HG03571 (cell line): ENCODE measurements around the gene C2orf76.
"Not testable (repeated sequence)": the region's sequence is repeated elsewhere in the genome, so short reads cannot be mapped to it uniquely, and the experiment has no call there.

ENCODE experiments used
- ATAC-seq: cut with Tn5 transposase; IDR thresholded peaks from one replicate; pipeline ENCODE4 v1.9.1; 2021; ENCODE audit not compliant: unreplicated experiment

The C2orf76 gene

GRCh38 chr2:119366649-119367471 is at the start of gene C2orf76, which contains the start of gene DBI:
Gene C2orf76 (minus strand): TSS chr2:119366834. CDS start chr2:119339959, 26,875 bp downstream.
Gene DBI (plus strand): TSS chr2:119366977. CDS start chr2:119367052, 75 bp downstream.
- ATAC-seq = peak; percentile 96

- ATAC-seq = no peak
Observed at GRCh38 chr2:119415630-119416029, 49.0 kb upstream of the C2orf76 start.

GRCh38 chr2:119414894-119415293 is 48.3 kb upstream of the C2orf76 start:
- ATAC-seq = no peak

GRCh38 chr2:119409506-119409905 is 42.9 kb upstream of the C2orf76 start:
- ATAC-seq = no peak

- no peak for ATAC-seq
Observed at GRCh38 chr2:119408221-119408619, 41.6 kb upstream of the C2orf76 start.

GRCh38 chr2:119407430-119408220 is 41.0 kb upstream of the C2orf76 start:
- ATAC-seq = no peak

- no peak for ATAC-seq
Observed at GRCh38 chr2:119405151-119405550, 38.5 kb upstream of the C2orf76 start.

- not testable (repeated sequence) for ATAC-seq
Observed at GRCh38 chr2:119403618-119404017, 37.0 kb upstream of the C2orf76 start.

- ATAC-seq = no peak
Observed at GRCh38 chr2:119402645-119403560, 36.3 kb upstream of the C2orf76 start.

GRCh38 chr2:119402106-119402505 is 35.5 kb upstream of the C2orf76 start:
- no peak for ATAC-seq

GRCh38 chr2:119397196-119397595 is 30.6 kb upstream of the C2orf76 start:
- no peak for ATAC-seq

GRCh38 chr2:119393971-119394748 is 27.5 kb upstream of the C2orf76 start:
- no peak for ATAC-seq

GRCh38 chr2:119389615-119390306 is 23.1 kb upstream of the C2orf76 start:
- no peak for ATAC-seq

- ATAC-seq = peak; percentile 66
Observed at GRCh38 chr2:119387381-119388129, 20.9 kb upstream of the C2orf76 start.

GRCh38 chr2:119385466-119385865 is 18.8 kb upstream of the C2orf76 start:
- no peak for ATAC-seq

- ATAC-seq = no peak
Observed at GRCh38 chr2:119384971-119385370, 18.3 kb upstream of the C2orf76 start.

GRCh38 chr2:119383410-119384140 is 16.9 kb upstream of the C2orf76 start:
- no peak for ATAC-seq

GRCh38 chr2:119378566-119378965 is 11.9 kb upstream of the C2orf76 start:
- ATAC-seq = no peak
